HepG2 (cell line): ENCODE data around the gene SWSAP1. TPM values are rescaled to one million over a fixed set of nuclear protein-coding genes. Genes with fewer than 3 reads are reported as not detected.

Source experiments
- ATF7-NPFF ChIP-seq: sonication (generic); formaldehyde crosslinking; IDR thresholded peaks from 2 replicates; pipeline ENCODE4 v1.8.1; 2023; ENCODE audit warnings: mild to moderate bottlenecking, low read depth, missing genetic modification reagents, moderate library complexity
- HBP1 ChIP-seq: IDR thresholded peaks from 2 replicates; pipeline ENCODE4 v1.6.1; 2016; ENCODE audit warnings: low read depth, control low read depth
- IRX3 ChIP-seq: sonication (generic); formaldehyde crosslinking; IDR thresholded peaks from 2 replicates; pipeline ENCODE4 v1.8.1; 2023; ENCODE audit warnings: mild to moderate bottlenecking, low read depth, missing genetic modification reagents, borderline replicate concordance
- MXD4 ChIP-seq: IDR thresholded peaks from 2 replicates; pipeline ENCODE4 v1.6.1; 2016; ENCODE audit warnings: mild to moderate bottlenecking, missing biosample characterization, missing genetic modification reagents
- USF2 ChIP-seq, 2 experiments: sonication (generic) in 1 of 2; formaldehyde crosslinking in 1 of 2; IDR thresholded peaks; 2 replicates each; pipeline versions ENCODE4 v1.5.1 to v1.6.1; 2011 to 2020; ENCODE audit warnings: borderline replicate concordance in 1 of 2, low read depth in 1 of 2, low read length in 1 of 2, mild to moderate bottlenecking in 1 of 2, missing genetic modification reagents in 1 of 2, moderate library complexity in 1 of 2
- ZBTB42 ChIP-seq: sonication (generic); formaldehyde crosslinking; IDR thresholded peaks from 2 replicates; pipeline ENCODE4 v1.5.0; 2020; ENCODE audit warnings: mild to moderate bottlenecking, missing genetic modification reagents
- ZBTB43 ChIP-seq: sonication (generic); formaldehyde crosslinking; conservative IDR thresholded peaks from 2 replicates; pipeline ENCODE4 v1.4.0; 2020; ENCODE audit warnings: missing genetic modification reagents
- ZFP62 ChIP-seq: sonication (generic); formaldehyde crosslinking; IDR thresholded peaks from 2 replicates; pipeline ENCODE4 v1.4.0; 2020; ENCODE audit warnings: missing genetic modification reagents
- polyA plus RNA-seq, 8 experiments: library from polyadenylated mRNA; depleted of rRNA in 3 of 8; stranded (reverse) in 7 of 8; unstranded in 1 of 8; fragments of >200 nt; fragmentation: Illumina TruSeq in 4 of 8; extraction: Trizol in 4 of 8; gene quantifications; 2 replicates each; pipeline versions ENCODE4 v1.2.1 to v1.2.3, GENCODE V29; 2011 to 2016; ENCODE audit warnings: low read depth in 4 of 8, missing spikeins in 1 of 8, mixed read lengths in 1 of 8; ENCODE audit not compliant: insufficient read depth in 1 of 8
- total RNA-seq, 5 experiments: library from RNA; depleted of rRNA; stranded (reverse); fragments of >200 nt; fragmentation: Illumina TruSeq; extraction: Trizol; gene quantifications; 2 replicates each; pipeline ENCODE4 v1.2.3, GENCODE V29; 2016; ENCODE audit warnings: low read depth in 1 of 5
- TF ChIP-seq, protein P1 (sequence below): sonication (generic); formaldehyde crosslinking; IDR thresholded peaks from 2 replicates; pipeline ENCODE4 v1.5.1; 2020; ENCODE audit warnings: missing genetic modification reagents, mild to moderate bottlenecking, borderline replicate concordance
- TF ChIP-seq, protein P2 (sequence below), 2 experiments: sonication (generic) in 1 of 2; formaldehyde crosslinking in 1 of 2; IDR thresholded peaks; 2 replicates each; pipeline versions ENCODE4 v1.4.0 to v1.6.1; 2016 to 2020; ENCODE audit warnings: borderline replicate concordance in 1 of 2, low read depth in 1 of 2, mild to moderate bottlenecking in 1 of 2, missing genetic modification reagents in 1 of 2
- TF ChIP-seq, protein P3 (sequence below): sonication (generic); formaldehyde crosslinking; IDR thresholded peaks from 2 replicates; pipeline ENCODE4 v1.4.0; 2020; ENCODE audit warnings: missing genetic modification reagents; ENCODE audit errors: not compliant biosample characterization
- TF ChIP-seq, protein P4 (sequence below): sonication (generic); formaldehyde crosslinking; IDR thresholded peaks from 2 replicates; pipeline ENCODE4 v1.4.0; 2020; ENCODE audit warnings: missing genetic modification reagents, borderline replicate concordance

Gene SWSAP1
- total and polyA plus RNA-seq, 2 of the 13 experiments (the other 11 are each of a cell fraction or from before 2014, with no cell fraction given): 2.7 to 3.3 TPM

DNA sequence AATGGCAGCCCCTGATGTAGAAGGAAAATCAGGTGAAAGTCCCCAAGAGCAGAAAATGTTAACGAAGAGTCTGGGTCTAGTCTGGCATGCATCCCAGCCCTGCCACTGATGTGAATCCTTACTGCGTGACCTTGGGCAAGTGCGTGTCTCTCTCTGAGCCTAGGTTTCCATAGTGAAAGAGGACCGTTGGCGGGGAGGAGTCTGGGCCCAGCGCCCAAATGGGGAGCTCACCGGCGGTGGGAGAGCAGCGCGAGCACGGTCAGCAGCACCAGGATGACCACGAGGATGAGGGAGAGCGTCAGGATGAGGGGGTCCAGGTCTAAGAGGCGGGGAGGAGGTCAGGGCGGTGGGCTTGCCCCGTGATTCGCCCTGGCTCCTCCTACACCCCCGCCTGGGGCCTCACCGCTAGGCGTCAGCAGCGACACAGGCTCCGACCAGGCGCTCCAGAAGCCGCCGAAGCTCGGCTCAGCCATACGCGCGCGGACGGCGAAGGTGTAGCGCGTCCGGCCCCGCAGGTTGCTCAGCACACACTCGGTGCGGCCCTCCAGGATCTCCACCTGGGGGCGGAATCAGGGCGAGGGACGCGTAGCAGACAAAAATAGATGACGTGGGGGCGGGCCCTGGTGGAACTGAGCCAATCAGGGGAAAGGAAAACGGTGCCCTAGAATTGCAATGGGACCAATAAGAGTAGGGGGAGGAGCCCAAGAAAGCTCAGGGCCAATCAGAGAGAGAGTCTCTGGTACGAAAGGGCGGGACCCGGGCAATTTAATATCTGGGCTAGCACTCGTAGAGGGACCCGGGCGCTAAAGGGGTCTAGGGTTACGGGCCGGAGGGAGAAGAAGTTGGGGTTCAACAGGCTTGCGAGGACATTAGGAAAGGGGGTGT, 6.4 kb downstream of the SWSAP1 start (continued):
- TF ChIP-seq, protein P1, sequence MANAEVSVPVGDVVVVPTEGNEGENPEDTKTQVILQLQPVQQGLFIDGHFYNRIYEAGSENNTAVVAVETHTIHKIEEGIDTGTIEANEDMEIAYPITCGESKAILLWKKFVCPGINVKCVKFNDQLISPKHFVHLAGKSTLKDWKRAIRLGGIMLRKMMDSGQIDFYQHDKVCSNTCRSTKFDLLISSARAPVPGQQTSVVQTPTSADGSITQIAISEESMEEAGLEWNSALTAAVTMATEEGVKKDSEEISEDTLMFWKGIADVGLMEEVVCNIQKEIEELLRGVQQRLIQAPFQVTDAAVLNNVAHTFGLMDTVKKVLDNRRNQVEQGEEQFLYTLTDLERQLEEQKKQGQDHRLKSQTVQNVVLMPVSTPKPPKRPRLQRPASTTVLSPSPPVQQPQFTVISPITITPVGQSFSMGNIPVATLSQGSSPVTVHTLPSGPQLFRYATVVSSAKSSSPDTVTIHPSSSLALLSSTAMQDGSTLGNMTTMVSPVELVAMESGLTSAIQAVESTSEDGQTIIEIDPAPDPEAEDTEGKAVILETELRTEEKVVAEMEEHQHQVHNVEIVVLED: peak; percentile 68; the same call in 1 of the 2 replicates
- TF ChIP-seq ZFP62 (CRISPR knock-in tag) (no peak), ZBTB42 (CRISPR knock-in tag) (no peak), HBP1 (CRISPR knock-in tag) (0 out of 2 replicates have a peak, but pooled peaks have one; percentile 16), USF2 (IDR thresholded peaks at IDR 0.05; ENCODE audit: low read depth, low read length) (no peak), USF2 (CRISPR knock-in tag; IDR thresholded peaks at IDR 0.05; ENCODE audit: borderline replicate concordance) (no peak), MXD4 (CRISPR knock-in tag) (peak; percentile 81), ATF7-NPFF (CRISPR knock-in tag) (no peak; the same call in 1 of the 2 replicates), ZBTB43 (no peak), IRX3 (CRISPR knock-in tag) (no peak)
- TF ChIP-seq, protein P2, sequence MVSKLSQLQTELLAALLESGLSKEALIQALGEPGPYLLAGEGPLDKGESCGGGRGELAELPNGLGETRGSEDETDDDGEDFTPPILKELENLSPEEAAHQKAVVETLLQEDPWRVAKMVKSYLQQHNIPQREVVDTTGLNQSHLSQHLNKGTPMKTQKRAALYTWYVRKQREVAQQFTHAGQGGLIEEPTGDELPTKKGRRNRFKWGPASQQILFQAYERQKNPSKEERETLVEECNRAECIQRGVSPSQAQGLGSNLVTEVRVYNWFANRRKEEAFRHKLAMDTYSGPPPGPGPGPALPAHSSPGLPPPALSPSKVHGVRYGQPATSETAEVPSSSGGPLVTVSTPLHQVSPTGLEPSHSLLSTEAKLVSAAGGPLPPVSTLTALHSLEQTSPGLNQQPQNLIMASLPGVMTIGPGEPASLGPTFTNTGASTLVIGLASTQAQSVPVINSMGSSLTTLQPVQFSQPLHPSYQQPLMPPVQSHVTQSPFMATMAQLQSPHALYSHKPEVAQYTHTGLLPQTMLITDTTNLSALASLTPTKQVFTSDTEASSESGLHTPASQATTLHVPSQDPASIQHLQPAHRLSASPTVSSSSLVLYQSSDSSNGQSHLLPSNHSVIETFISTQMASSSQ (IDR thresholded peaks at IDR 0.05; ENCODE audit: low read depth): no peak
- TF ChIP-seq, protein P2 (CRISPR knock-in tag; IDR thresholded peaks at IDR 0.05; ENCODE audit: borderline replicate concordance): peak; percentile 50; the same call in 1 of the 2 replicates
- TF ChIP-seq, protein P3, sequence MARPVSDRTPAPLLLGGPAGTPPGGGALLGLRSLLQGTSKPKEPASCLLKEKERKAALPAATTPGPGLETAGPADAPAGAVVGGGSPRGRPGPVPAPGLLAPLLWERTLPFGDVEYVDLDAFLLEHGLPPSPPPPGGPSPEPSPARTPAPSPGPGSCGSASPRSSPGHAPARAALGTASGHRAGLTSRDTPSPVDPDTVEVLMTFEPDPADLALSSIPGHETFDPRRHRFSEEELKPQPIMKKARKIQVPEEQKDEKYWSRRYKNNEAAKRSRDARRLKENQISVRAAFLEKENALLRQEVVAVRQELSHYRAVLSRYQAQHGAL (CRISPR knock-in tag): no peak
- TF ChIP-seq, protein P4, sequence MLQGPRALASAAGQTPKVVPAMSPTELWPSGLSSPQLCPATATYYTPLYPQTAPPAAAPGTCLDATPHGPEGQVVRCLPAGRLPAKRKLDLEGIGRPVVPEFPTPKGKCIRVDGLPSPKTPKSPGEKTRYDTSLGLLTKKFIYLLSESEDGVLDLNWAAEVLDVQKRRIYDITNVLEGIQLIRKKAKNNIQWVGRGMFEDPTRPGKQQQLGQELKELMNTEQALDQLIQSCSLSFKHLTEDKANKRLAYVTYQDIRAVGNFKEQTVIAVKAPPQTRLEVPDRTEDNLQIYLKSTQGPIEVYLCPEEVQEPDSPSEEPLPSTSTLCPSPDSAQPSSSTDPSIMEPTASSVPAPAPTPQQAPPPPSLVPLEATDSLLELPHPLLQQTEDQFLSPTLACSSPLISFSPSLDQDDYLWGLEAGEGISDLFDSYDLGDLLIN (CRISPR knock-in tag): no peak
